Measurements from ENCODE around the gene SPTBN5.

- TF ChIP-seq POLR2A (IDR thresholded peaks at IDR 0.05), result no peak
- TF ChIP-seq CTCF (IDR thresholded peaks at IDR 0.05), result no peak
Measured at GRCh38 chr15:41842229-41842628, 51.6 kb downstream of the SPTBN5 start.
